HEK293T (cell line): ENCODE results near the gene MRPS27.

ENCODE experiments used
- CTCF ChIA-PET: fragments of 350-600 bp; formaldehyde crosslinking; extraction: SDS; loops from one replicate; lab custom pipeline; 2021; ENCODE audit warnings: antibody characterized with exemption, inconsistent platforms; lab: Yijun Ruan, JAX
- POLR2A ChIA-PET: fragments of 350-600 bp; formaldehyde crosslinking; extraction: SDS; loops from one replicate; lab custom pipeline; 2020; ENCODE audit warnings: antibody characterized with exemption, inconsistent platforms; lab: Yijun Ruan, JAX
- DNase-seq: peaks from one replicate; pipeline ENCODE4 v3.0.0; 2012; ENCODE audit warnings: mixed read lengths; ENCODE audit errors: extremely low spot score
- ARNT ChIP-seq: fragments of 450-650 bp; IDR thresholded peaks from 2 replicates; pipeline ENCODE4 v1.6.1; 2017; ENCODE audit warnings: mild to moderate bottlenecking
- BHLHE40 ChIP-seq: fragments of 450-650 bp; IDR thresholded peaks from 2 replicates; pipeline ENCODE4 v1.6.1; 2016; ENCODE audit warnings: mild to moderate bottlenecking, moderate library complexity, borderline replicate concordance
- CTBP1 ChIP-seq: fragments of 450-650 bp; IDR thresholded peaks from 2 replicates; pipeline ENCODE4 v1.6.1; 2016; ENCODE audit warnings: borderline replicate concordance
- ELF4 ChIP-seq: fragments of 450-650 bp; IDR thresholded peaks from 2 replicates; pipeline ENCODE4 v1.6.1; 2017; ENCODE audit warnings: antibody characterized with exemption
- FOXA1 ChIP-seq: fragments of 450-650 bp; IDR thresholded peaks from 2 replicates; pipeline ENCODE4 v1.6.1; 2016; ENCODE audit warnings: mild to moderate bottlenecking
- FOXK2 ChIP-seq: fragments of 450-650 bp; IDR thresholded peaks from 2 replicates; pipeline ENCODE4 v1.6.1; 2016; ENCODE audit warnings: mild to moderate bottlenecking
- FOXM1 ChIP-seq: fragments of 450-650 bp; IDR thresholded peaks from 2 replicates; pipeline ENCODE4 v1.6.1; 2017; ENCODE audit warnings: mild to moderate bottlenecking, borderline replicate concordance
- HDGF ChIP-seq: fragments of 450-650 bp; IDR thresholded peaks from 2 replicates; pipeline ENCODE4 v1.6.1; 2017; ENCODE audit warnings: antibody characterized with exemption, borderline replicate concordance
- L3MBTL2 ChIP-seq: fragments of 450-650 bp; conservative IDR thresholded peaks from 2 replicates; pipeline ENCODE4 v1.6.1; 2016; ENCODE audit warnings: mild to moderate bottlenecking
- LEF1 ChIP-seq: fragments of 450-650 bp; IDR thresholded peaks from 2 replicates; pipeline ENCODE4 v1.6.1; 2017; ENCODE audit warnings: mild to moderate bottlenecking, borderline replicate concordance
- NFRKB ChIP-seq: fragments of 450-650 bp; IDR thresholded peaks from 2 replicates; pipeline ENCODE4 v1.6.1; 2016; ENCODE audit warnings: mild to moderate bottlenecking, moderate library complexity
- PKNOX1 ChIP-seq: fragments of 450-650 bp; IDR thresholded peaks from 2 replicates; pipeline ENCODE4 v1.6.1; 2016
- SP1 ChIP-seq: fragments of 450-650 bp; IDR thresholded peaks from 2 replicates; pipeline ENCODE4 v1.6.1; 2017
- SUZ12 ChIP-seq: fragments of 450-650 bp; IDR thresholded peaks from 2 replicates; pipeline ENCODE4 v1.6.1; 2016; ENCODE audit warnings: mild to moderate bottlenecking
- TARDBP ChIP-seq: fragments of 450-650 bp; IDR thresholded peaks from 2 replicates; pipeline ENCODE4 v1.6.1; 2016
- ZNF384 ChIP-seq: fragments of 450-650 bp; IDR thresholded peaks from 2 replicates; pipeline ENCODE4 v1.6.1; 2016

The MRPS27 gene

GRCh38 chr5:72255237-72255636 lies 64.8 kb downstream of the MRPS27 start:
- TF ChIP-seq NFRKB = no peak
- no peak for TF ChIP-seq ELF4
- no peak for TF ChIP-seq L3MBTL2
- CTCF ChIA-PET = no interaction called here
- POLR2A ChIA-PET = no interaction called here
- no peak for DNase-seq

DNA sequence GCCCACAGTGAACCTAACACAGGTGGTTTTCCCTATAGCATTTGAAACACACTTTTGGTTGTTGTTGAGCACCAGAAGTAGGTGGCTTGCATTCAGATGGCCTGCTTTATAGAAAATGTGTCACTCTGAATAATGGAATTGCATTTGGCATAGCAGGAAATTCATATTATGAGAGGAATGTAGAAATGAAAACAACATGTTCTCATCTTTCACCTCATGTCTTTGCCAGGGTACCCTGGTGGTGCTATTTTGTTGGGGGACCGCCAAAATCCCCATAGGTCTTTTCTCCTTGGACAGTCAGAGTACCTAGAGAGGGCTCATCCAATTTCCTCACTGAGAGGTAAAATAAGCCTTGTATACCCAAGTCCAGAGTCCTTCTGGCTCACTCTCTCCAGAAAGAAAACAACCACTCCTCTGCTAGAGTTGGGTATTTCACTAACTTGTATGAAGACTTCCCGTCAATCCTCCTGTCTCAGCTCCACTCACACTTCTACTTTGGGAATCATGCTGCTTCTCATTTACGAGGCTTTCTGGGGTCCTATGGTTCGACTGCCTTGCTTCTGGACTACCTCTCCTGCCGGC lies 67.4 kb downstream of the MRPS27 start:
- CTCF ChIA-PET = interaction anchor here (0.7 kb wide), 1 partner anchor 9 kb away, joined by 3 read pairs; no protein-coding TSS in a partner anchor

GRCh38 chr5:72252008-72252407 lies 68.0 kb downstream of the MRPS27 start:
- TF ChIP-seq L3MBTL2 = no peak
- no peak for TF ChIP-seq TARDBP
- TF ChIP-seq PKNOX1 = no peak
- no peak for TF ChIP-seq FOXK2
- no peak for TF ChIP-seq LEF1
- no peak for TF ChIP-seq ELF4
- TF ChIP-seq SP1 = no peak
- no peak for TF ChIP-seq ZNF384
- no peak for TF ChIP-seq HDGF
- no peak for TF ChIP-seq NFRKB
- no peak for TF ChIP-seq CTBP1
- no peak for TF ChIP-seq ARNT
- TF ChIP-seq FOXA1 = no peak
- TF ChIP-seq FOXM1 = no peak
- TF ChIP-seq SUZ12 = no peak
- no peak for TF ChIP-seq BHLHE40
- POLR2A ChIA-PET = no interaction called here
- CTCF ChIA-PET = no interaction called here
- no peak for DNase-seq

More for the DNA sequence above, 67.4 kb downstream of the MRPS27 start:
- no peak for DNase-seq
- POLR2A ChIA-PET = no interaction called here
- TF ChIP-seq SP1 = no peak
- no peak for TF ChIP-seq CTBP1
- TF ChIP-seq L3MBTL2 = no peak
- no peak for TF ChIP-seq TARDBP
- TF ChIP-seq NFRKB = no peak
- TF ChIP-seq FOXA1 = no peak
- TF ChIP-seq BHLHE40 = no peak

GRCh38 chr5:72251386-72251785 lies 68.7 kb downstream of the MRPS27 start:
- TF ChIP-seq SP1 (no peak), ZNF384 (no peak)
- CTCF ChIA-PET = interaction anchor here (0.6 kb wide), 1 partner anchor 320 kb away, joined by 3 read pairs; no protein-coding TSS in a partner anchor
- POLR2A ChIA-PET = no interaction called here
- no peak for DNase-seq

DNA sequence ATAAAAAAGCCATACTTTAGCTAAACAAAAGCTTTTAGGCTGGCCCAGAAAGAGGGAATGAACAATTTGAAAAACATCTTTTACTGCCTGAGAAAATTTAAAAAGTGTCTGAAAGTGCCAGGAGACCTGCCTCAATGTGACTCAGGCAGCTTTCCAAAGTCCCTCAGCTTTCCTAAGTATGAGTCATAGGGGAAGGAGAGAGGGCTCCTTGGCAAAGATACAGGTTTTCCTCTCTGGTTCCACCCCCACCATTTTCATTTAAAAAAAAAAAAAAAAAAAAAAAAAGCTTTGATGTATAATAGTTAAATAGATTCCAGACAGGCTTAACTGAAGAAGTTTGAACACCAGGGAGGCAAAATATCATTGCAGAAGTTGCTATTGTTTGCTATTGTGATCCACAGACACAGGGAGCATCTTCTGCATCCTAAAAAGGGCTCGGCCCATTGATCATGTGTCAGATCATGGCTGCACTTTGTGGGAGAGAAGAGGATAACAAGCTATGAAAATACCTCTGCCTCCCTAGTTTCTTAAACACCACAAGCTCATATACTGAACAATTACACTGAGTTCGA lies 71.5 kb downstream of the MRPS27 start:
- peak; percentile 29 for DNase-seq
- ChIA-PET CTCF (interaction anchor here (0.7 to 0.9 kb wide), 3 partner anchors 16 to 100 kb away, joined by 3 read pairs; no protein-coding TSS in a partner anchor), POLR2A (interaction anchor here (1.2 kb wide), 1 partner anchor 60 kb away, joined by 7 read pairs; no protein-coding TSS in a partner anchor)
- TF ChIP-seq BHLHE40 (no peak), NFRKB (no peak), PKNOX1 (no peak), L3MBTL2 (no peak), SUZ12 (no peak), SP1 (no peak), HDGF (no peak), LEF1 (no peak), ARNT (no peak), TARDBP (no peak), FOXA1 (no peak), FOXM1 (no peak), FOXK2 (no peak), CTBP1 (no peak), ZNF384 (no peak; the same call in none of the 2 replicates)

DNA sequence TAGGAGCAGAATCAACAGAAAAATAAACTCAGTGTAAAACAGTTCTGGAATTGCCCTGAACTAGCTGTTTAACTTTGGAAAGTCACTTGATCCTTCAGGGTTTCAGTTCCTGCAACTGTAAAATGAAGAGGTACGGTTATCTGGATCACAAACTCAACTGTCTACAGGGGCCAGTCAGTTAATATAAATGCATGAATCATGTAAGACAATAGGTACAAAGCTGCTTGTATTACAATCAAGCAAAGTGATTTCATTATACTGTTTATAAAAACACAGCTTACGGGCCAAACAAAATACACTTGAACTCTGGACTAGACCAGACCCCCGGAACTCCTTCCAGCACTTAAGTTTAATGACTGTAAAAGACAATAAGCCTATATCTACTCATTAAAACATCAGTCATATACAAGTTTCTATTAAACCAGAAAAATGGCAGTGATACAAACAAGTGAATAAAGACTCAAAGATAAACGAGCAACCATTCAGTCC lies 73.0 kb downstream of the MRPS27 start:
- POLR2A ChIA-PET = interaction anchor here (0.8 kb wide), 2 partner anchors 18 to 139 kb away, joined by 3 read pairs; partner anchors contain the start of gene MAP1B
- no peak for DNase-seq
- TF ChIP-seq PKNOX1 = peak; percentile 76
- no peak for TF ChIP-seq LEF1
- CTCF ChIA-PET = interaction anchor here (0.5 to 1.5 kb wide), 3 partner anchors 12 to 55 kb away, joined by 3 to 6 read pairs (median 5); no protein-coding TSS in a partner anchor
